ENCODE data around the gene RPL3. TPM values are rescaled to one million over a fixed set of nuclear protein-coding genes. Genes with fewer than 3 reads are reported as not detected.

Gene RPL3
- total and polyA plus RNA-seq, 2 donors (not counting 1 experiment from before 2014, with no cell fraction given): 2,665 to 5,418 TPM

DNA sequence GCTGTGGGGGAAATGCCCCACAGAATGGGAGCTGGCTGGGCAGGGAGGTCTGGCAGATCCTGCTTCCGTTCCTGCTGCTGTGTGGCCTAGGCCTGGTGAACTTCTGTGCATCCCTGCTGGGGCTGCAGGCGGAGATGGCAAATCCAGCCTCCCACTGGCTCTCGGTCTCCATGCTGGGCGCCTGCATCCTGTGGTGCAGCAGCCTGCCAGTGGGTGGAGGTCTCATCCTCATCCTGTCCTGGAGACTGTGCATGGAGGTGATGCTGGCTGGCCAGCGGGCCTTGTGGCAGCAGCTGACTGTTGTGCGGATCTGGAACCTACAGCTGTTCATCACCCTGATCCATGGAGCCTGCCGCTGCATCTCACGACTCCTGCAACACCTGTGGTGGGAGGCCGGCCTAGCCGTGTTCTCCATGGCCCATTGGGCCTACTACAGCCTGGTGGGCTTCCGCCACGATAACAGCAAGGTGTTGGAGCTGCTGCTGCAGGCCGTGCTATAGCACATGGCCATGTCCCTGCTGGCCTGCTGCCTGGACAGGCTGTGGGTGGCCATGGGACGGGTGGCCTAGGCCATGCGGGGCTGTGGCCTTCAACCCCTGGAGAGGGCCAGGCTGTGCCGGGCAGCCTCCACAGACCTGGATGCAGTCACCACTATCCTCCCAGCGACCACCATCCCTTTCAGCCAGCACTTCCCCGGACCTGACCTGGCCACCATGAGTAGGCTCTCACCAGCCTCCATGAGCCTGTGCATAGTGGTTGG, 8.8 kb upstream of the RPL3 start:
- Mint-ChIP-seq H3K4me1 (no peaks in the 10 kb centered on the region), H3K27me3 (no peaks in the 10 kb centered on the region), H3K4me3 (no peak overlapping the region), H3K9me3 (ENCODE audit: insufficient read depth) (no peaks in the 10 kb centered on the region), H3K27ac (no peak overlapping the region)
- Histone ChIP-seq H2AFZ (ENCODE audit: insufficient read depth, low read depth, low read length, poor library complexity, severe bottlenecking) (no peak overlapping the region), H3K36me3 (replicated peaks in 1 of 2; ENCODE audit: control extremely low read depth in 1 of 2, control insufficient read depth in 1 of 2, extremely low read depth in 1 of 2, insufficient read depth in 2 of 2, low read length in 1 of 2) (no peaks in the 10 kb centered on the region), H3K79me2 (ENCODE audit: control insufficient read depth, insufficient read depth, low read length) (no peaks in the 10 kb centered on the region), H3K27ac (ENCODE audit: low read length in 2 of 2) (no peak overlapping the region), H3K9ac (ENCODE audit: low read length) (no peak overlapping the region), H3K4me2 (replicated peaks; ENCODE audit: low read depth, low read length, poor library complexity, severe bottlenecking) (no peak overlapping the region), H3K9me3 (ENCODE audit: control extremely low read depth in 1 of 3, control insufficient read depth in 2 of 3, insufficient read depth in 1 of 3, low read length in 2 of 3) (no peaks in the 10 kb centered on the region), H3K4me1 (ENCODE audit: control insufficient read depth in 2 of 2, insufficient read depth in 2 of 2, low read length in 2 of 2) (no peaks in the 10 kb centered on the region), H4K20me1 (ENCODE audit: control insufficient read depth, insufficient read depth, low read length, poor library complexity, severe bottlenecking) (no peaks in the 10 kb centered on the region), H3K4me3 (ENCODE audit: control extremely low read depth in 1 of 5, extremely low read depth in 1 of 5, insufficient read depth in 1 of 5, low read depth in 2 of 5, low read length in 4 of 5) (no peak overlapping the region), H3K27me3 (replicated peaks in 1 of 4; ENCODE audit: control extremely low read depth in 1 of 4, control insufficient read depth in 3 of 4, insufficient read depth in 4 of 4, low read length in 3 of 4) (no peaks in the 10 kb centered on the region)
- CTCF ChIA-PET: interaction anchor here (1.2 kb wide), 1 partner anchor 16 kb away, joined by 4 read pairs; no protein-coding TSS in a partner anchor
- intact Hi-C loops (cut with micrococcal nuclease): no loop called here
- ATAC-seq (ENCODE audit: low read depth) (no peak), DNase-seq (peak; percentile 7)
- WGBS (ENCODE audit: insufficient coverage): 93% methylated on average over 15 of the region's 18 CpGs
- no peak for TF ChIP-seq EZH2 (IDR thresholded peaks at IDR 0.05; ENCODE audit: borderline replicate concordance, insufficient read depth, low read depth, low read length, poor library complexity, severe bottlenecking)
- TF ChIP-seq, protein P1, sequence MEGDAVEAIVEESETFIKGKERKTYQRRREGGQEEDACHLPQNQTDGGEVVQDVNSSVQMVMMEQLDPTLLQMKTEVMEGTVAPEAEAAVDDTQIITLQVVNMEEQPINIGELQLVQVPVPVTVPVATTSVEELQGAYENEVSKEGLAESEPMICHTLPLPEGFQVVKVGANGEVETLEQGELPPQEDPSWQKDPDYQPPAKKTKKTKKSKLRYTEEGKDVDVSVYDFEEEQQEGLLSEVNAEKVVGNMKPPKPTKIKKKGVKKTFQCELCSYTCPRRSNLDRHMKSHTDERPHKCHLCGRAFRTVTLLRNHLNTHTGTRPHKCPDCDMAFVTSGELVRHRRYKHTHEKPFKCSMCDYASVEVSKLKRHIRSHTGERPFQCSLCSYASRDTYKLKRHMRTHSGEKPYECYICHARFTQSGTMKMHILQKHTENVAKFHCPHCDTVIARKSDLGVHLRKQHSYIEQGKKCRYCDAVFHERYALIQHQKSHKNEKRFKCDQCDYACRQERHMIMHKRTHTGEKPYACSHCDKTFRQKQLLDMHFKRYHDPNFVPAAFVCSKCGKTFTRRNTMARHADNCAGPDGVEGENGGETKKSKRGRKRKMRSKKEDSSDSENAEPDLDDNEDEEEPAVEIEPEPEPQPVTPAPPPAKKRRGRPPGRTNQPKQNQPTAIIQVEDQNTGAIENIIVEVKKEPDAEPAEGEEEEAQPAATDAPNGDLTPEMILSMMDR (IDR thresholded peaks at IDR 0.05): no peak
- POLR2A ChIA-PET: no interaction called here

DNA sequence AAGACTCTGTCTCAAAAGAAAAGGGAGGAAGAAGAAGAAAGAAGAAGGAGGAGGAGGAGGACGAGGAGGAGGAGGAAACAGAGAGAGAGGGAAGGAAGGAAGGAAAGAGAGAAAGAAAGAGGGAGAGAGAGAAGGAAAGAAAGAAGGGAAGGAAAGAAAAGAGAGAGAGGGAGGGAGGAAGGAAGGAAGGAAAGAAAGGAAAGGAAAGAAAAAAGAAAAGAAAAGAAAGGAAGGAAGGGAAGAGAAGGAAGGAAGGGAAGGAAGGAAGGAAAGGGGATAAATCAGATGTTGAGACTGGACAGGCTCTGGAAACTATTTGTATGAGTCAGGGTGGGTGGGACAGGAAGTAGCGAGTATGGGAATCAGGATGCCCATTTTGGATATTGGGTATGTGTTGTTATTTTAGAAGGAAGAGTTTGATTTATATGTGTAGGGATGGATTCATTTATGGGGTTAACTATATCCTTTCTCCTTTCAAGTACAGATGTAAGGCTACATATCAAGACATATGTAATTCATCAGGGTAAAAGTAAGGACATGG, 6.0 kb upstream of the RPL3 start:
- peaks cover 3% of the 10 kb centered on the region for H3K4me1 Mint-ChIP-seq
- no peaks in the 10 kb centered on the region for H3K27me3 Mint-ChIP-seq
- Histone ChIP-seq H3K4me2 (replicated peaks; ENCODE audit: low read depth, low read length, poor library complexity, severe bottlenecking) (no peak overlapping the region), H3K4me1 (ENCODE audit: control insufficient read depth in 2 of 2, insufficient read depth in 2 of 2, low read length in 2 of 2) (peaks cover 0 to 2% of the 10 kb centered on the region in 2 donors), H3K27ac (ENCODE audit: low read length in 2 of 2) (no peak overlapping the region), H3K79me2 (ENCODE audit: control insufficient read depth, insufficient read depth, low read length) (no peaks in the 10 kb centered on the region), H3K27me3 (replicated peaks in 1 of 4; ENCODE audit: control extremely low read depth in 1 of 4, control insufficient read depth in 3 of 4, insufficient read depth in 4 of 4, low read length in 3 of 4) (no peaks in the 10 kb centered on the region), H3K9ac (ENCODE audit: low read length) (no peak overlapping the region), H3K4me3 (ENCODE audit: control extremely low read depth in 1 of 5, extremely low read depth in 1 of 5, insufficient read depth in 1 of 5, low read depth in 2 of 5, low read length in 4 of 5) (no peak overlapping the region), H3K9me3 (ENCODE audit: control extremely low read depth in 1 of 3, control insufficient read depth in 2 of 3, insufficient read depth in 1 of 3, low read length in 2 of 3) (no peaks in the 10 kb centered on the region), H4K20me1 (ENCODE audit: control insufficient read depth, insufficient read depth, low read length, poor library complexity, severe bottlenecking) (no peaks in the 10 kb centered on the region), H3K36me3 (replicated peaks in 1 of 2; ENCODE audit: control extremely low read depth in 1 of 2, control insufficient read depth in 1 of 2, extremely low read depth in 1 of 2, insufficient read depth in 2 of 2, low read length in 1 of 2) (no peaks in the 10 kb centered on the region), H2AFZ (ENCODE audit: insufficient read depth, low read depth, low read length, poor library complexity, severe bottlenecking) (no peak overlapping the region)
- TF ChIP-seq EZH2 (IDR thresholded peaks at IDR 0.05; ENCODE audit: borderline replicate concordance, insufficient read depth, low read depth, low read length, poor library complexity, severe bottlenecking): no peak
- TF ChIP-seq, protein P1 (IDR thresholded peaks at IDR 0.05): no peak
- ATAC-seq (ENCODE audit: low read depth) (no peak), DNase-seq (no peak)
- H3K27ac Mint-ChIP-seq: no peak overlapping the region
- ChIA-PET CTCF (no interaction called here), POLR2A (no interaction called here)
- no peak overlapping the region for H3K4me3 Mint-ChIP-seq
- no peaks in the 10 kb centered on the region for H3K9me3 Mint-ChIP-seq (ENCODE audit: insufficient read depth)
- WGBS (ENCODE audit: insufficient coverage): 93% methylated on average over 2 of the region's 2 CpGs
- intact Hi-C loops (cut with micrococcal nuclease): no loop called here

Measured in B cell (primary cell).